Sigmoid colon (tissue), 7 donors: ENCODE data around the gene GPX3. TPM values are rescaled to one million over a fixed set of nuclear protein-coding genes. Genes with fewer than 3 reads are reported as not detected.
A peak's percentile ranks its signal among the peaks of the same experiment; 100 is the strongest.

Experiments
- DNase-seq: peaks from one replicate; pipeline ENCODE4 v3.0.0-alpha.2; 2019
- H3K27ac ChIP-seq, 4 donors: fragments of 200-600 bp; sonication (generic); one replicate each; pipeline ENCODE4 v1.5.1; 2016 to 2019; ENCODE audit warnings: mild to moderate bottlenecking in 1 of 4
- H3K27me3 ChIP-seq, 3 donors: fragments of 200-600 bp; sonication (generic); one replicate each; pipeline ENCODE4 v1.5.1; 2019; ENCODE audit warnings: mild to moderate bottlenecking in 1 of 3
- H3K36me3 ChIP-seq, 4 donors: fragments of 200-600 bp; sonication (generic); one replicate each; pipeline ENCODE4 v1.5.1; 2016 to 2019
- H3K4me1 ChIP-seq, 4 donors: fragments of 200-600 bp; sonication (generic); one replicate each; pipeline ENCODE4 v1.5.1; 2017 to 2019
- H3K4me3 ChIP-seq, 4 donors: fragments of 200-600 bp; sonication (generic); one replicate each; pipeline ENCODE4 v1.5.1; 2017 to 2019; ENCODE audit warnings: mild to moderate bottlenecking in 2 of 4, moderate library complexity in 1 of 4
- H3K9me3 ChIP-seq, 4 donors: fragments of 200-600 bp in 3 of 4; sonication (generic) in 3 of 4; one replicate each; pipeline versions ENCODE4 v1.5.1 to v1.6.1; 2013 to 2019
- CTCF ChIP-seq, 4 experiments: fragments of 450-650 bp in 3 of 4; fragments of 200-600 bp in 1 of 4; IDR thresholded peaks; one replicate each; pipeline ENCODE4 v1.5.1; 2016 to 2019; ENCODE audit warnings: antibody characterized with exemption in 4 of 4, mild to moderate bottlenecking in 3 of 4, moderate library complexity in 2 of 4
- EP300 ChIP-seq, 4 donors: sonication (generic); formaldehyde crosslinking; IDR thresholded peaks; one replicate each; pipeline ENCODE4 v1.6.1; 2017; ENCODE audit warnings: antibody characterized with exemption in 4 of 4
- POLR2A ChIP-seq, 2 donors: fragments of 450-650 bp; IDR thresholded peaks; one replicate each; pipeline ENCODE4 v1.6.1; 2016; ENCODE audit warnings: antibody characterized with exemption in 2 of 2, mild to moderate bottlenecking in 2 of 2, moderate library complexity in 2 of 2
- POLR2AphosphoS5 ChIP-seq, 4 donors: sonication (generic); formaldehyde crosslinking; IDR thresholded peaks; one replicate each; pipeline ENCODE4 v1.6.1; 2017; ENCODE audit warnings: antibody characterized with exemption in 4 of 4
- WGBS, 2 donors: extraction: QIAGEN DNeasy Blood & Tissue Kit; methylation state at CpG; one replicate each; pipeline ENCODE4 v1.1.7; 2013; 5-methylcytosine and 5-hydroxymethylcytosine counted together
- intact Hi-C: fragments of 100-400 bp; cut with DNase I; formaldehyde crosslinking; loops from one replicate; pipeline ENCODE4 v1.15.1; 2023
- polyA plus RNA-seq, 3 donors: library from polyadenylated mRNA; stranded (reverse); fragments of 200-250 nt; gene quantifications; one replicate each; pipeline ENCODE4 v1.2.3, GENCODE V29; 2013
- total RNA-seq, 4 donors: library from RNA; depleted of rRNA; stranded (reverse); fragments of >200 nt; gene quantifications; one replicate each; pipeline ENCODE4 v1.1.0, GENCODE V29; 2016
- donor health status: healthy with polysubstance abuse.
- donor health status: Bipolar disorder and iron deficiency.
- donor health status: healthy.

The GPX3 gene
- total and polyA plus RNA-seq, 7 donors: 85.1 to 2,079 (median 805) TPM

- no peak for DNase-seq
- no peak for TF ChIP-seq POLR2A (IDR thresholded peaks at IDR 0.05)
- no peak for TF ChIP-seq EP300 (IDR thresholded peaks at IDR 0.05)
- no peak for TF ChIP-seq POLR2AphosphoS5 (IDR thresholded peaks at IDR 0.05)
- TF ChIP-seq CTCF (IDR thresholded peaks at IDR 0.05): no peak
- 94 to 97% methylated on average over 4 of the region's 4 CpGs for WGBS, 2 donors
- intact Hi-C loops: loop anchor here (5.0 kb wide), 1 partner anchor 46 kb away; no protein-coding TSS in a partner anchor
- Histone ChIP-seq H3K36me3 (no peaks in the 10 kb centered on the region), H3K4me3 (no peak overlapping the region), H3K4me1 (peaks cover 0 to 29% (median 22%) of the 10 kb centered on the region in 4 donors), H3K9me3 (no peaks in the 10 kb centered on the region), H3K27ac (no peak overlapping the region), H3K27me3 (no peaks in the 10 kb centered on the region)
These were observed 19.0 kb upstream of the GPX3 start for GRCh38 chr5:151001436-151001835.

- no peaks in the 10 kb centered on the region for H3K27me3 ChIP-seq
- H3K9me3 ChIP-seq: no peaks in the 10 kb centered on the region
- TF ChIP-seq EP300 (IDR thresholded peaks at IDR 0.05) (no peak), CTCF (IDR thresholded peaks at IDR 0.05) (peak; percentile 24 to 55 (median 48))
- H3K4me1 ChIP-seq: peaks cover 0 to 37% (median 30%) of the 10 kb centered on the region in 4 donors
- no peak overlapping the region for H3K4me3 ChIP-seq
- WGBS, 2 donors: 47 to 50% methylated on average over 2 of the region's 2 CpGs
- no peak overlapping the region for H3K27ac ChIP-seq
- DNase-seq: no peak
- intact Hi-C loops: loop anchor here (2.0 to 5.0 kb wide), 2 partner anchors 45 to 113 kb away; no protein-coding TSS in a partner anchor
- H3K36me3 ChIP-seq: no peaks in the 10 kb centered on the region
These were observed 18.1 kb upstream of the GPX3 start for GRCh38 chr5:151002250-151002649.

- H3K9me3 ChIP-seq: no peaks in the 10 kb centered on the region
- no peaks in the 10 kb centered on the region for H3K36me3 ChIP-seq
- TF ChIP-seq POLR2AphosphoS5 (IDR thresholded peaks at IDR 0.05) (no peak), POLR2A (IDR thresholded peaks at IDR 0.05) (no peak), CTCF (IDR thresholded peaks at IDR 0.05) (no peak), EP300 (IDR thresholded peaks at IDR 0.05) (no peak)
- peak overlapping the region in 3 of 4 donors; percentile 78 to 88 (median 81) for H3K27ac ChIP-seq
- peaks cover 0 to 44% (median 36%) of the 10 kb centered on the region in 4 donors for H3K4me1 ChIP-seq
- intact Hi-C loops: loop anchor here (2.0 to 5.0 kb wide), 2 partner anchors 44 to 112 kb away; no protein-coding TSS in a partner anchor
- no peaks in the 10 kb centered on the region for H3K27me3 ChIP-seq
- no peak for DNase-seq
- WGBS, 2 donors: 87 to 88% methylated on average over 9 of the region's 9 CpGs
- H3K4me3 ChIP-seq: no peak overlapping the region
These were observed 17.5 kb upstream of the GPX3 start for GRCh38 chr5:151002681-151003502.

- TF ChIP-seq EP300 (IDR thresholded peaks at IDR 0.05) (no peak), POLR2AphosphoS5 (IDR thresholded peaks at IDR 0.05) (no peak), POLR2A (IDR thresholded peaks at IDR 0.05) (no peak), CTCF (IDR thresholded peaks at IDR 0.05) (no peak)
- H3K4me3 ChIP-seq: no peak overlapping the region
- no peaks in the 10 kb centered on the region for H3K27me3 ChIP-seq
- peak overlapping the region; percentile 49 to 88 (median 80) for H3K27ac ChIP-seq
- no peaks in the 10 kb centered on the region for H3K36me3 ChIP-seq
- 91 to 92% methylated on average over 3 of the region's 3 CpGs for WGBS, 2 donors
- H3K9me3 ChIP-seq: no peaks in the 10 kb centered on the region
- intact Hi-C loops: loop anchor here (2.0 to 5.0 kb wide), 2 partner anchors 44 to 111 kb away; no protein-coding TSS in a partner anchor
- peaks cover 0 to 50% (median 39%) of the 10 kb centered on the region in 4 donors for H3K4me1 ChIP-seq
- DNase-seq: no peak
These were observed 16.9 kb upstream of the GPX3 start for GRCh38 chr5:151003503-151003860.
